Stimulated activated CD8-positive, alpha-beta memory T cell treated with anti-CD3 and anti-CD28 coated beads, Interleukin-4, amount 100 ng/mL, for 4 hours (primary cell): ENCODE measurements around the gene PTPRG.

Source experiments
- DNase-seq, 2 donors: peaks; one replicate each; pipeline ENCODE4 v3.0.0-alpha.2; 2020; ENCODE audit warnings: low read depth in 2 of 2, low spot score in 1 of 2

PTPRG gene

DNA sequence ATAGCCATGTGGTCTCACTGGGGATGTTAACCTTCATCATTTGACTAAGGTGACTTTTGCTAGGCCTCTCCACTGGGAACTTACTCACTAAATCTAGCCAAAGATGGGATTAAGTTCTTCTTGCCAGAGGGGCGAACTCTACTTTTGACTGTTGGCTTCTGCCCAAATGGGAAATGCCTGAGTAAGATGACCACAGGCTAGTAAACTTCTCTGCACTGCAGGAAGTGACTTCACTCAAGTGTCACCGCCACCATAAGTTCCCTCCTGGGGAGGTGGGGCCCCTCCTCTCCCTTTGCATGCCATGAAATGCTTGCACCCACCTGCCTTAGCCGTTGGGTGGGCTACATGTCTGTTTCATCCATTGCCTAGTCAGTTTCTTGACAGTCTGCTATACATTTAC lies 423.6 kb downstream of the PTPRG start:
- DNase-seq: no peak

DNA sequence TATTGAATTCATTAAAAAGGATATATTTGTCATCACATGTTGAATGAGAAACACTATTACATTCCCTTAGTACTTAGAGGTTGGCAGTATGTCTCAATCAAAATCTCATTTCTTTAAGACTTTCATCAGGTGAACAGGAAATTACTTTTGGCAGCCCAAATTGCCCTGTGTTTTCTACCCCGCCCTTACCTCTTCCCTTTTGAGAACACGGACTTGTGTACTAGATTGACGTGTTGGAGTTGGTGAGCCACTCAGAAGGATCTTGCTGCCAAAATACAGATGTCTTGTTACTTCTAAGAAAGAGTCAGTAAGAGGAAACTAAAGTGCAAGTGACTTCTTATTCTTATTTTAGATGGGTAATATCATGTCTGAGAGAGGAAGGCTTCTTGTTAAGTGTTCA lies 425.1 kb downstream of the PTPRG start:
- DNase-seq: no peak

DNA sequence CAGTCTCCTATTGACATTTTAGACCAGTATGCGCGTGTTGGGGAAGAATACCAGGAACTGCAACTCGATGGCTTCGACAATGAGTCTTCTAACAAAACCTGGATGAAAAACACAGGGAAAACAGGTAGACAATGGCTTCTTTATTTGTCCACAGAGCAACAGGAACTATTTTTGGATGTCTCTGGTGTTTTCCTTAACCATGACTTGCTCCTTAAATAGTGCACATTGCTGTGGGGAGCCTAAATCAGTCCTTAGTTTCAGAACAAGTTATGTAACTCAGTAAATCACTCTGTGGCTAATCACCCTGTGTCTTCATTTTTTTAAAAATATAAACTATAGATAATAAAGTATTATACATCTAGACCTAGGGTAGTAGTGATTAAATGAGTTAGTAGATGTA lies 428.3 kb downstream of the PTPRG start:
- no peak for DNase-seq

GRCh38 chr3:61990327-61991027 lies 429.1 kb downstream of the PTPRG start:
- DNase-seq: no peak

- no peak for DNase-seq
Measured at GRCh38 chr3:61991706-61992105, 430.3 kb downstream of the PTPRG start.

GRCh38 chr3:61996366-61996765 lies 435.0 kb downstream of the PTPRG start:
- DNase-seq: no peak

DNA sequence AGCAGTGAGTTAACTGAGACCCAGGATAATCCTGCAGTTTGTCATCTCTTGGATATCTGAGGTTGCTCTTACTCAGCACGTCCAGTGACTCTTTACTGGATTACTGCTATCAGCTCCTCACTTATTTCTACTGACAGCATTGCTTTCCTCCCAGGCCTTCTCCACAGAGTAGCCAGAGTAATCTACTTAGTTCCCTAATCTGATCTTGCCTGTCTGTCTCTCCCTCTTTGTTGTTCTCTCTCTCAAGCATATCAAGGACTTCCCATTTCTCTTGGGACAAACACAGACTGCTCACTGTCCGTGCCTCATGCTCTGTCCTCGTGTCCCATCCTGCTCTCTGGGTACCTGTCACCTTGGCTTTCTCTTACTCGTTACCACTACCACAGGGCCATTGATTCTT lies 435.7 kb downstream of the PTPRG start:
- no peak for DNase-seq

DNA sequence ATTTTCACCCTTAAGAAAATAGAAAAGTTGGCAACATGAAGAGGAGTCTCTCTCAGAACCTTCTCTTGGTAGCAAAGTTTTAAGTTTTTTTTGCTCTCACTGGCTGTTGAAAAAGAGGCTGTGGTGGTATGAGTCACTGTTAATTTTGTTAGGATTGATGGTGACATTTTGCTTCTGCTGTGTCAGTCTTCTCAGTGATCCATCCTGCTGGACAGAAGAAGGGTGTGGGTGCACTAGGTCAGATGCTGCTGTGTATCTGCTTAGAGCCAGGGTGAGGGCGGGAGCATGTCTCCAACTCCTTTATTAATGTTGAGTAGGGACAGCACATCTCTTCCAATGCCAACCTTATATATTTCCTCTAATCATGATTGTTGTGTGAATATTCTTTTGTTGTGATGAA lies 442.5 kb downstream of the PTPRG start:
- no peak for DNase-seq

GRCh38 chr3:62007036-62007435 lies 445.7 kb downstream of the PTPRG start:
- no peak for DNase-seq

DNA sequence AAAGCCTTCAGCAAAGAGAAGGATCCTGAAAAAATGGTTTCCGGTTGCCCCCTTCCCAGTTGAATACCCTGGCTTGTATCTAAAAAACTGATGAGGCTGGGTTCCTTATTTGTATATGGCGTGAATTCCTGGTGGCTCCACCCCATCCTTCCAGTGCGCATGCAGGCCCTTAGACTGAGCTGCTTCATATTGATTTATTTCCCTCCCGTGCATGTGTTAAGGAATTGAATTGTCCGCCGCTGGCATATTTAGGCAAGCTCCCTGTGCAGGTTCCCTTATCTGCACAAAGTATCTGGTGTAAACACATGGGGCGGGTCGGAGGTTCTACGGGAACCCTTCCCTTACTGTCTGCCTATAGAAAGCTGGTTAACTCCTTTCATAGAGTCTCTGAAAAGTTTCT lies 449.6 kb downstream of the PTPRG start:
- DNase-seq: no peak

- no peak for DNase-seq
Measured at GRCh38 chr3:62011666-62012065, 450.3 kb downstream of the PTPRG start.

GRCh38 chr3:62013951-62014350 lies 452.6 kb downstream of the PTPRG start:
- no peak for DNase-seq

DNA sequence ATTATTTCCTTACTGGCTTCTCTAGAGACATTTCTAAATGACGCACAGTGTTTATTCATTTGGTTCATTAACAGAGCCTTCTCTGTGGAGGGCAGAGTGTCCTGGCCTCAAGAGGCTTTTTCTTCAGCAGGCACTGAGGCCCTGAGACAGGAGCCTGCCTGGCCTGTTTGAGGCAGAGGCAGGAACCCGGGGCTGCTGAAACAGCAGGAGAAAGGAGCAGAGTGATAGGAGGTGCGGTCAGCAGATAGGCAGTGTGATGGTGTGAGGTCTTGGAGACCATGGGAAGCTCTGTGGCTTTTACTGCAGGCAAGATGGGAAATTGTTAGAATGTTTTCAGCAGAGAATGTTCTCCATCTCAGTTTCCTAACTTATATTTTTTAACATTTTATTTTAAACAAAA lies 453.7 kb downstream of the PTPRG start:
- no peak for DNase-seq

DNA sequence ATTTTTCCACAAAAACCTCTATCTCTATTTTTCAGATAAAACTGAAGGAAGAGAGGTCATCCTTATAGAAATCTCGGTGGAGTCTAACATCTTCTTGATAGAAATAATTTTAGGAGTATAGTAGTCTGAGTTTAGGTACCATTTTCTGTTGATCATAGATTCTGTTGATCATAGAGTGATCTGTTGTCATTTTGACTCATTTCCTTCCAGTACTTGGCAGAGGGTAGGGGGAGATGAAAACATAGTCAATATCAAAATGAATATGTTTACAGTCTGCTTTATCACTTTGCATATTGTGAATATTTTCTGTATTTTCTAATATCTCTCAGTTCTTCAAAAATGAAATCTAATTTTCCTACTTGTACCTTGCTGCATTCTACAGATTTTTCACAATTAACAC lies 458.5 kb downstream of the PTPRG start:
- DNase-seq: no peak

GRCh38 chr3:62020706-62021105 lies 459.3 kb downstream of the PTPRG start:
- no peak for DNase-seq

DNA sequence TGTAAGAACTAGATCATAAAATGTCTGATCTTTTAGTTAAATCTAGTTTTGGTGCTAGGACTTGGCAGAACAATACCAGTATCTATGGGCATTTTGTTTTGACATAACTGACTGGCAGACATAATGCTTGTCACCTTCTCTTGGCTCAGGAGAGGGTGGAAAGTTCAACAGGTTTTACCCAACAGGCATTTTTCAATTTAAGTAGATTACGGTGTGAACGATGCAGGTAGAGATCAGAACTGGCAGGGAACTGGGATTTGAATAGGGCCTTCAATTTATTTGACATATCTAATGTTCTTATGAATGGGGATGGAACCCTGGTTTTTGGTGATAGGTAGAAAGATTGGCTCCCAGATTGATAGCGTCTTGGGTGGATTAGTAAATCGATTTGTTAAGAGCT lies 460.9 kb downstream of the PTPRG start:
- DNase-seq: no peak

DNA sequence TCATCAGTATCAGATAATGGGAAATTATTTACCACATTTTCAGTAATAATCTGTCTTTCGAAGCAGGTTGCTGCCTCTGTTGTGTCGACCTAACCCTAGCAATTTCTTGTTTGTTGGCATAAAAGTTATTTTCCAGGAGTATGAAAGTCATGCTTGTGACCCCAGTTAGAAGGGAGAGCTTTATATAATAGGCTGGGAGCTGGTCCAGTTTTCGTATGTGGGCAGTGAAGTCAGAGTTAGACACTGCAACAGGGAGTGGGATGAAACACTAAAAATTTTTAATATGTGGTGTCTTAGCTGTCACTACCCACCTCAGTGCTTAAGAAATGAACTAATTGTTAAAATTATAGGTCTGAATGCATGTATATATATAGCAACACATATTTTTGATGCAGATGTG lies 463.5 kb downstream of the PTPRG start:
- no peak for DNase-seq

DNA sequence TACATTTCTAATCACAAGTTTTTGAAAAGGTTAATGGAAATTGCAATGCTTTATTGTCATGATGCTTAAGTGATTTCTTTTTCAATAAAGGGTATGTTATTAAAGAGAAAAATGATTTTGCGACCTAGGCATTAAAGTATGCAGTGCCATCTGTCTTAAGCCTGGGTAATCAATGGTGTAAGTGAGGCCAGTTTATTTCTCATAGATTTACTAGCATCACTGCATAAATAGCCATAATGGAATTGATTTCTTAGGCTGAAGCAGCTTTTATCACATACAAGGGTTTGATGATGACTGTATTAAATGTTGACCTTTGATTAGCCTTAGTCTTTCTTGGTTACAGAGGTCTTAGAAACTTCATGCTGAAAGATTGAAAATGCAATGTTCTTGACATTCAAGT lies 464.5 kb downstream of the PTPRG start:
- no peak for DNase-seq

DNA sequence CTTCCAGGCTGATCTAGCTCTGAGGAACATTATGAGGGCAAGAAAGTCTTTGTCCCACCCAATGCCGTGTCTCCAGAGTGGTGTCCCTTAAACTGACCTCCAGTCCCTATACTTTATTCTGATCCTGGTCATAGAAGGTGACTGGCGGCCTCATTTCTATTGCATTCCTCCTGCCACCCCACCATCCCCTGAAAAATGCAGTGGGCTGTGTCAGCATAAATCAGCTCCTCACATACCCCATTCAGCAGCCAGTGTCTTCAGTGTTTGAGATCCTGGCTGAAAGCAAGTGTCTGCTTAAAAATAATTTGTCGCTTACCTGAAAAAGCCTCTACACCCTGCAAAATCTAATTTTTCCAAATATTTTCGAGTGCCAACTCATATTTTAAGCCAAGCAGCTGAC lies 465.9 kb downstream of the PTPRG start:
- no peak for DNase-seq

- no peak for DNase-seq
Measured at GRCh38 chr3:62027796-62028195, 466.4 kb downstream of the PTPRG start.

DNA sequence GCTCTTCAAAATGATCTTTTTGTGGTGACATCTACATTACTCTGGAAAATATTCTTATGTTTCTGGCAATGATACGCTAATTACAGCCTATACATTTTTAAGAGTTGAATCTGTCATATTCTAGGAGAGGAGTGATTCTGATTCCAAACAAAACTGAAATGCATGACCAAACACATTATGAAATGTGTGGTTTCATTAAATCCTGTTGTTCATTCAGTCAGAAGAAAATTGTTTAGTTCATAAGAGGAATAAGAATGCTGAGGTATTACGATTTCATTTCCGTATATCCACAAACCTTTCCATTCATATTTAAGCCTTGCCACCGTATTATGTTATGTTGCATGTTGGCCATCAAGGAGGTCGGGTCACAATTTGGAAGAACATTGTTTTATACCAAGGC lies 466.9 kb downstream of the PTPRG start:
- no peak for DNase-seq

GRCh38 chr3:62032738-62033137 lies 471.4 kb downstream of the PTPRG start:
- no peak for DNase-seq

DNA sequence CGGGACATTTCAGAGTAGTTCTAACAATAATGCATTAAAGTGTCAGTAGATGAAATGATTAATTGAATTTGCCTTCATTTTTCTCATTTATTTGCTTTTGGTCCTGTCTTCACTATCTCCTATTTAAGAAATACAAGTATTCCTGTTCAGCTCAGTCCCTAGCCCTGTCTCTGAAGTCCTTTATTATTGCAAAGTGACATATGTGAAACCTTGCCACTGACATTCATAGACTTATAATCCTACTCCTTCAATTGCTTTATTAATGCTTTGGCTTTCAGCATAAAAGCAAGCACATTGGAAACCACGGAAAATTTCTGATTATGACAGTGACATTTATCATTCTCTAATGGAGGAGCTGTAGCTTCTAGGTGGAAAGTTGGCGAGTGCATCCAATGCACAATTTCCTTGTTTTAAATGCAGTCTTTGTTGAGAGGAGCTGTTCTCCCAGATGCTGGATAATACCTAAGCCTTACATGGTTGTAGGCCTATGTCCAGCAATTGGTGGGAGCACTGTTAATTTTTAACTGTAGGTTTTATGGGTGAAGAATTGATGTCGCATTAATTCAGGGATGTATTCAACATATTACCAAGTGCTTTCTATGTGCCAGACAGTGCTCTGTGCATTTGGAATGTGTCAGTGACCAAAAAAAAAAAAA lies 474.2 kb downstream of the PTPRG start:
- no peak for DNase-seq
